Coronary artery (tissue), 2 donors: ENCODE measurements around the gene MRPL44.
"Not testable (repeated sequence)": the region's sequence is repeated elsewhere in the genome, so short reads cannot be mapped to it uniquely, and the experiment has no call there.

ENCODE experiments used
- DNase-seq: peaks from one replicate; pipeline ENCODE4 v3.0.0-alpha.2; 2017; ENCODE audit warnings: low spot score
- H3K27ac ChIP-seq, 2 donors: fragments of 200-600 bp; sonication (generic); one replicate each; pipeline ENCODE4 v1.5.1; 2016 to 2019
- H3K4me3 ChIP-seq: fragments of 200-600 bp; sonication (generic); 2 replicates; pipeline ENCODE4 v1.5.1; 2016; ENCODE audit warnings: mild to moderate bottlenecking, moderate library complexity
- CTCF ChIP-seq: fragments of 200-600 bp; sonication (generic); IDR thresholded peaks from one replicate; pipeline ENCODE4 v1.5.1; 2019; ENCODE audit warnings: antibody characterized with exemption

Gene MRPL44

GRCh38 chr2:223996391-223996790, 39.1 kb downstream of the MRPL44 start:
- TF ChIP-seq CTCF = no peak
- no peak overlapping the region for H3K27ac ChIP-seq
- DNase-seq = no peak
- no peak overlapping the region for H3K4me3 ChIP-seq

DNA sequence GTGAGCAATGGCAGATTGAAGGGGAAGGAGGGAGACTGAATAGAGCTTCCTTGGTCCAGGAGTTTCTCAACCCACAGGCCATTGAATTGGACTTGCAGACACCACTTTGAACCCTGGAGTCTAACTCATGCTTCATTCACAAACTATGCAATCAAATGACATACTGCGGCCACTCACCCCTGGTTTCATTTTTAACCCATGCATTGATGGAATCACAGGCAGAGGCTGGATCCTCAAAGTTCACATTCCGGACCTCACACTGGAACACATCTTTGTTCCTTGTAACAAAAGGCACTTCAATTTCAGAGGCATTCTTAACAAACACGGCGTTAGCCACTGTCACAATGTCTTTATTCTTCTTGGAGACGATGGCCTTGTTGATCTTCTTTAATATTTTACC, 40.7 kb downstream of the MRPL44 start:
- Histone ChIP-seq H3K4me3 (no peak overlapping the region), H3K27ac (no peak overlapping the region)
- DNase-seq = no peak
- TF ChIP-seq CTCF = no peak

GRCh38 chr2:223998948-223999347, 41.7 kb downstream of the MRPL44 start:
- Histone ChIP-seq H3K27ac (no peak overlapping the region), H3K4me3 (no peak overlapping the region)
- no peak for DNase-seq
- TF ChIP-seq CTCF = no peak

GRCh38 chr2:223999862-224000261, 42.6 kb downstream of the MRPL44 start:
- no peak for TF ChIP-seq CTCF
- no peak for DNase-seq
- Histone ChIP-seq H3K4me3 (no peak overlapping the region), H3K27ac (no peak overlapping the region)

DNA sequence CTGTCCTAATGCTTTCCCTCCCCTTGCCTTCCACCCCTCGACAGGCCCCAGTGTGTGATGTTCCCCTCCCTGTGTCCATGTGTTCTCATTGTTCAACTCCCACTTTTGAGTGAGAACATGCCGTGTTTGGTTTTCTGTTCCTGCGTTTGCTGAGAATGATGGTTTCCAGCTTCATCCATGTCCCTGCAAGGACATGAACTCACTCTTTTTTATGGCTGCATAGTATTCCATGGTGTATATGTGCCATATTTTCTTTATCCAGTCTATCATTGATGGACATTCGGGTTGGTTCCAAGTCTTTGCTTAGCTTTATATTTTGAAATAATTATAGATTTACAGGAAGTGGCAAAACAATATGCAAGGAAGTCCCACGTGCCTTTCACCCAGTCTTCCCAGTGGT, 43.4 kb downstream of the MRPL44 start:
- DNase-seq, H3K27ac ChIP-seq, H3K4me3 ChIP-seq: not testable (repeated sequence)

GRCh38 chr2:224004105-224004695, 46.9 kb downstream of the MRPL44 start:
- DNase-seq = no peak
- TF ChIP-seq CTCF = no peak
- H3K4me3 ChIP-seq = no peak overlapping the region
- no peak overlapping the region for H3K27ac ChIP-seq

GRCh38 chr2:224008702-224009261, 51.5 kb downstream of the MRPL44 start:
- no peak overlapping the region for H3K4me3 ChIP-seq
- H3K27ac ChIP-seq = no peak overlapping the region
- DNase-seq = no peak
- no peak for TF ChIP-seq CTCF
